Activated gamma-delta T cell (primary cell): ENCODE data around the gene UCP3.

Experiments used
- DNase-seq: peaks from one replicate; lab custom pipeline; 2025; lab: John Stamatoyannopoulos, UW

UCP3 gene

DNA sequence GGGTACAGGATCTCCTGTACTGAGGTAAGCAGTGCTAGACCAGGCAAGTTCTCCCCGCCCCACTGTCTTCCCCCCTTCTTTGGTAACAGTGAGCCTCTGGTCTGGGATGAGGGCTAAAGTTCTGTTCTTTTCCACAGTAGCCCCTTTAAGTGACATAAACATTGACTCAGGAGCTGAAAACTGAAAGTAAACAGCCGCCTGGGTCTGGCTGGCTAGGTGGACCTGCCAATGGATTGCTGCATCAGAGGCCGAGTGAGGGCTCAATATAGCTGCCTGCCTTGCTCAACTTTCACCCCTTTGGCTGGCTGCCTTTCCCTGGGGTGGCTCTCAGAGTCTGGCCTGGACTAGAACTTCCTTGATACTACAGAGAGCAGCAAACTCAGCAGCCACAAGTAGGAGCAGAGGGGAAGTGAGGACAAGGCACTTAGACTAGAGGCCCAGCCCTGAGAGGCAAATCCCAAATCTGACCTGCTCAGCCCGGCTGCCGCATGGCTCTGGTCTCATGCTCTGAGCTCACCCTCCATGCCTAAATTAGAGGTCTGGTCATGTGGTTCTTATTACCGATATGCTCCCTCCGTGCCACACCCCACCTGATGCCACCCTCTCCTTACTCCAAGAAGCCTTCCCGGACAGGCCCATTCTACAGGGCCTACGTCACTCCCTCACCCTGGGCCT, 9.6 kb upstream of the UCP3 start:
- DNase-seq = no peak

DNA sequence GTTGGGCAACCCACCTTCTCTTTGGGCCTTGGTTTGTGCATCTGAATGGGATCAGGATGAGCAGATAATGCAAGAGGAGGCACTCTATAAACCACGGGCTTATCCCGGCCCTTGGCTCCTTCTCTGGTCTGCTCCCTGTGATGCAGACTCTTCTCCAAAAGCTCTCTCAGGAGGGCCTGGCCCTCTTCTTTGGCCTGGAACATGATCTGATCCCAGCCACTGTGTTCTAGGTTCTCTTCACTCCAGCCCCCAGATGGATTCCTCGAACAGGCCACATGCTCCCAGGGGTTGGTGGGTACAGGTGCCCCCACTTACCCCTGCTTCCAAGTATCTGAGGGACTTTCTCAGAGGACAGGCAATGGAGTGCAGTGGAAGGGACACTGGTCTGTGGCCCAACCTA, 8.7 kb upstream of the UCP3 start:
- no peak for DNase-seq

DNA sequence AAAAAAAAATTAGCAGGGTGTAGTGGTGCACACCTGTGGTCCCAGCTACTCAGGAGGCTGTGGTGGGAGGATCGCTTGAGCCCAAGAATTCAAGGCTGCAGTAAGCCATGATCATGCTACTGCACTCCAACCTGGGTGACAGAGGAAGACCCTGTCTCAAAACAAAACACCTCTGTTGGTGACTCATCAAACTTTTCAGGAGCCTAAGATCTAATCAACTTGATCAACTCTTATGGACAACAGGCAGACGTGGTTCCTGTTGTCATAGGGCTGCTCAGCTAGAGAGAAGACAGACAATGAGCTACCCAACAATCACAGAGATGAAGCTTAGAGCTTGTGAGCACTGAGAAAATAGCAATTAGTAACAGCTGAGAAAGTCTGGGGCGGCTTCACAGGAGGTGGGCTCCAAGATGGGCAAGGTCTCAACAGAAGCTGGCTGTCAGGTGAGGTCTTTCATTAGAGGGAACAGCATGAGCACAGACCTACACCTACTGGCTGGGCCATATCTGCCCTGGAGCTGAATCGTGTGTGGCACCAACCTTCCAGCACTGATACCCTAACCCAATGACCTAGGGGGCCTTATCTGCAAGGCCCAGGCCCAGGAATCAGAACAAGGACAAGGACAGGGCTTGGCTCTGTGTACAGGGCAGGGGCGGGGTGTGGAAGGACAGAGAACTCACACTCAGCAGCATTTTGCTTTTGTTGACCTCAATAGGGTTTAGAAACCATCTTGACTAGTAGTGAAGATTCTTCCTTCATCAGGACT, 7.2 kb upstream of the UCP3 start:
- DNase-seq = no peak

DNA sequence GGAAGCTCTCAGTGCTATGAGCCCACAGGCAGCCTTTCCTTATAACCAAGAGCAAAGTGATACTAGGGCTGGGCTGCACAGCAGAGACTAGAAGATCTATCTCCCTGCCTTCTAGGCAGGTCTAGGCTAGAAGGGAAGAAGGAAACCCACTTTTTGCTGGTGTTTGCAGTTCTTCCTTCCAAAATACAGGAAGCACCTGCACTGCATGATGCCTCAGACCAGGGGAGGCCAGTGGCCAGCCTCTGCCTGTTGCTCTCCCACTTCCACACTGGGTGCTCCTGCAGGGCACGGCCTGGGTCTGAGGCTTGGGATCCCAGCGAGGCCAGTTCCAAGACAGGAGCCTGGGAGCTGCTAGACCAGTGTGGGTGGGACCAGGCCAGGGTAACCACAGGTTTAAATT, 6.0 kb upstream of the UCP3 start:
- no peak for DNase-seq

DNA sequence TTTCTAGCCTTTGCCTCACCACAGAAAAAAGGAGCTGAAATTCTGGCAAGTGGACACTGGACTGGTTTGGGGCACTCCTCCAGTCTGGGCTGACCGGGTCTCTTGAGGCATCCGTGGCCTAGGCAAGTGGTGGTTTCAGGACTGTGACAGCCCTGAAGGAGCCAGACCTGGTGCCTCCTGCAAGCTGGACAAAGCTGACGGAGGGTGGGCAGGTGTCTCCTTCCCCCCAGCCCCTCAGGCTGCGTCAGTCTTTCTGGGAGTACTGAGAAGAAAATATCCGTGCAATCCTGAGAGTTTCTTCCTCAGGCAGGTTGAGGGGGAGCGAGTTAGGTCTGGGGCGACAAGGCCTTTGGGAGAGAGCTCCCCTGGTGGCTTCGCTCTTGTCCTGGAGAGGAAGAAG, 4.3 kb upstream of the UCP3 start:
- DNase-seq = no peak

- DNase-seq = no peak
Observed at GRCh38 chr11:74012074-74012809, 3.4 kb upstream of the UCP3 start.

DNA sequence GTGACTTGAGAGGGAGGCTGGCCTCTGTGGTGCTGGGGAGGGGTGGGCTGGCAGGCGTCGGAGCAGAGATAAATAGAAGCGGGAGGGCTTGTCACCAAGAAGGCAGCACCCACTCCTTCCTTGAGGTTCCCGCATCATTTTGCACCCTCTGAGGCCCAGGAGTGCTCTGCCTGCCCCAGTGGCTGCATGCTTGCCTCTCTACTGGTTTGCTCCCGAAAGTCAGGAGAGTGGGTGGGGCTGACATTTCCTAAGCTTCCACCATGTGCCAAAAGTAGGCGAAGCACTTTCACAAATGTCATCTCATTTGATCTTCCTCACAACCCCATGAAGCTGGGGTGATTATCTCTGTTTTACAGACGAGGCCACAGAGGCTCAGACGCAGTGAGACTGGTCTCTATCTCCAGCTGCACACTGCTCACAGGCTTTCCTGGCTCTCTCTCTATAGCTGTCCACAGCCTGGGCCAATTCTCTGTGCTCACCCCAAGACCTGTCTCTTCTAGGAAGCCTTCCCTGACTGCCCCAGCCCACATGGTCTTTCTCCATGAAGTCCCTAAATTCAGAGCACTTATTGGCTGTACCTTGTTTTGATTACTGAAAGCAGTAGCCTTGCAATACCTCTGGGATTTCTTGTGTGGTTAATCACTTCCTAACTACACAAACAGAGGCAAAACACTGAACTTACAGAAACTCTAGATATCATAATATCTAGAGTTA, 2.6 kb upstream of the UCP3 start:
- DNase-seq = no peak

GRCh38 chr11:74010306-74011300, 1.7 kb upstream of the UCP3 start:
- no peak for DNase-seq

- no peak for DNase-seq
Observed at GRCh38 chr11:74009675-74010305, 905 bp upstream of the UCP3 start.

DNA sequence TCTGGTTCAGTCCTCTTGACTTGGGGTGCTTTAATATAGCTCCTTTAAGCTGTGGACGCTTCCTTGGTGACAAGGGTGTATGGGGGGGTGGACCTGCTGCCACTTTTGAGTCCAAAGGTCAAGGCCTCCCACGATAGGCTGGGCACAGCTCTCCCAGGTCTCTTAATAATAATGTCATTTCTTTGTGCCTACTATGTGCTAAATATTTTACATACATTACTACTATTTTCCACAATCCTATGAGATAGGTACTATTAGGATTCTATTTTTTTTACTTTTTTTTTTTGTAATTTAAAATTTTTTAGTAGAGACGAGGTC, 304 bp upstream of the UCP3 start:
- DNase-seq = no peak

DNA sequence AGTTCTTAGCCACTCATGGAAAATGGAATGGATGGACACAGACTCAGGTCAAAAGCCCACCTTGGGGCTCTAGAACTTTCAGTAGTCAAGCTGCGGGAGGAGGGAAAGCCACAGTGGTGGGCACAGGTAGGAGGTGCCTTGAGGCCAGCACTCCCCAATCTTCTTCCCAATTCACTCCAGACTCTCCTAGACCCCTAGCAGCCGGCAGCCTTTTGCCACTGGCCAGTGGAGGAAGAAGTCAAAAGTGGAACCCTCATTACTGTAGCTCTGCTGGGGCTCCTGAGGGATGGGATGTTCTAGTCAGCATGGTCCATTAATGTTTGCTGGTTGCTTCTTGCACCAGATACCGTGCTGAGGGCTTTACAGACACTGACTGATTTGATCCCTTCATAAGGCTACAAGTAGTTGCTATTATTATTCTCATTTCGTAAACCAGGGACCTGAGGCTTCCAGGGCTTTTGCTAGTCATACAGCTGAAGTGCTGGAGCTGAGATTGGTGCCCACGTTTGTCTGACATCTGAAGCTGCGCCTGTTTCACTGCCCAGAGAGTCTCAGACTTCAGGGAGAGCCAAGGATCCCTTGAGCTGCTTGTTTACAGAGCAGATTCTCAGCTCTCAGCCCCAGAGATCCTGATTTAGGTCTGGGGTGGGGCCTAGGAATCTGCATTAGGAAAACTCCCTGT, 1.1 kb downstream of the UCP3 start:
- no peak for DNase-seq

DNA sequence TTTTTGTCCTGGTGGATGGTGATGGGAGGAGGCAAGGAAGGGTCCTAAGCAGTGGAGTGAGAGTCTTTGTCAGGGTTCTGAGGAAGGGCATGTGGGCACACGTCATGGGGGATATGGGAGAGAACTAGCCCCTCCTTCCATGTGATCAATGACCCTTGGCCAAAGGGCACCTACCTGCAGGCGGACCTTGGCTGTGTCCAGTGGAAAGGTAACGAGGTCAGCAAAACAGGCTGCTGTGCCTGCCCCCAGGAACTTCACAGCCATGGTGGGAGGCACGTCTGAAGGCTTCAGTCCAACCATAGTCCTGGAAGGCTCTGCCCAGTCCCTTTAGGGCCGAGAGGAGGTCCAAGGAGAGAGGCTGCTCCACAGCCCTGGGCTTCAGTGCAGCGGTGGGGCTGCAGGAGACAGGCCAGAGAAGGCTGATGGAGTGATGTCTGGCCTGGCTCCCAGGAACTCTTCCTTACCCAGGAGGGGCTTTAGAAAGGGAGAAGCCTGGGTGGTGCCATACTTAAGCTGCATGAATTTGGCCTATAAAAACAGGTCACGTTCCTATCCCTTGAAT, 2.1 kb downstream of the UCP3 start:
- DNase-seq = no peak

DNA sequence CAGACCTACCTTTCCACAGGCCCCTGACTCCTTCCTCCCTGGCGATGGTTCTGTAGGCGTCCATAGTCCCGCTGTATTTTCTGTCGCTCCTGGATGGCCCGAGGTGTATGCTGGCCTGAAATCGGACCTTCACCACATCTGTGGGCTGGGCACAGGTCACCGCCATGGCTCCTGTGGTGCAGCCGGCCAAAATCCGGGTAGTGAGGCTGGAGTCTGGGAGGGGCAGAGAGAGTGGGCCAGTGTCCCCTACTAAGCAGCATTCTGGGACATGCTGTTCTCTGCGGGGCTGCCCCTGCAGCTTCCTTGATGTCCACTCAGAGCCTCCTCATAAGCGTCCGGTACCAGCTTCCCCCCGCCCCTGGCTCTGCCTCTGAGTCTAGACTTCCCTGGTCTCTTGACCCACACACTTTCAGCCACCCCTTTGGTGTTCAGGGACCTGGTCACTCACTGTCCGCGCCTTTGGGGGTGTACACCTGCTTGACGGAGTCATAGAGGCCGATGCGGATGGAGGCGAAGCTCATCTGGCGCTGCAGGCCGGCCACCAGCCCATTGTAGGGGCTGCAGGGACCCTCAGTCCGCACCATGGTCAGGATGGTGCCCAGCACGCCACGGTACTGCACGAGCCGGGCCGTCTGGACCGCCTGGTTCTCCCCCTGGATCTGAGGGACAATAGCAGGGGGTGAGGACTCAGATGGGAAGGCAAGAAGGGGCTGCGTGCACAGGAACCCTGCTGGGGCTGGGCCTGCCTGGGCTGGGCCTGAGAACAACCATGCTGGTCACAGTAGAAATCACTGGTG, 3.0 kb downstream of the UCP3 start:
- no peak for DNase-seq

DNA sequence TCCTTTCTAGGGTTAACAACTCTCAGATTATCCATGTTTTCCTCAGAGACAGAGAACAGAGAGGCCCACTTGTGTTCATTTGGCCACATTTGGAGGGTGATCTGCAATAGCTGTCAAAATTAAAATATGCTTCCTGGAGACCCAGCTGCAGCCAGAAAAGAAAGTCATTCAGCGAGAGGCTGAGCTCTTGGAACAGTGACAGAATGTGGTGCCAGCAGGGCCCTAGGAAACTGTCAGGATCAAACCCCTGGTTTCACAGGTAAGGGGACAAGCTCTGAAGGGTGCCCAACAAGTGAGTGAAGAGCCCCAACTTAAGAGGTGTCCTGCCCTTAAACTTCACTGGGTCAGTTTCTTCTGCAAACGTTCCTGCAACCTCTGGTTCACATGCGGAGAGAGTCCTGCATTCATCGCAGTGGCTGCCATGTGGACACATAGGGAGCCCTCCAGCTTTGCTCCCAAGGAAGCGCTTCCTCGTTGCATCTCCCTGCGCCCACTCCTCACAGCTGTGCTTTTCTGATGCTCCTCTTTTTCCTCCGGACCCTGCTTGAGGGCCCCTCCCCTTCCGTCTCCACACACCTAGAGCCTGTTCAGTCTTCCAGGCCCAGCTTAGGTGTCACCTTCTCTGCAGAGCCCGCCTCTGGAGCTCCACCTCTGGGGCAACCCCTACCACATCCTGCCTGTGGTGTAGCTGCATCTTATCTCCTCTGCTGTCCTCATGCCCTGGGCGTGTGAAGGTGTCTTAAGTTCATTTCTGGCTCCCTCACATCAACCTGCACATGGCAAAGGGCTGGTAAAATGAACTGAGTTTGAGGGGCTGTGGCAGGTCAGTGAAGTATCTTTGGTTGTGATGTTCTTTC, 3.9 kb downstream of the UCP3 start:
- DNase-seq = no peak

GRCh38 chr11:74004046-74004695, 4.7 kb downstream of the UCP3 start:
- no peak for DNase-seq

DNA sequence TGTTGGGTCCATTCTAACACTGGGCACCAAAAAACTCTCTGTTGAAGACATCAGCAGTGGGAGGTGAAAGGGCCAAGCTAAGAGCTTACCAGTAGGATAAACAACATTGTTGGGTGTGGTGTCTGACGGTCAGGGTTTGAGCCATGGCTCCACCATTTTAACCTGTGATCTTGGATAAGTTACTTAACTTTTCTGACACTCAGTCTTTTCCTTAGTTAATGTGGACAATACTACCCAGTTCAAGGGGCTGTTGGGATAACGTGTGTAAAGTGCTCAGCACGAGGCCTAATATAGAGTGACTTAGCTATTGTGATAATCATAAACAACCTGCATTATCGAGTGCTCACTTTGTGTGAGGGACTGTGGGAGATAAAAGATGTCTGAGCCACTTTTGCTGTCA, 6.1 kb downstream of the UCP3 start:
- DNase-seq = no peak

DNA sequence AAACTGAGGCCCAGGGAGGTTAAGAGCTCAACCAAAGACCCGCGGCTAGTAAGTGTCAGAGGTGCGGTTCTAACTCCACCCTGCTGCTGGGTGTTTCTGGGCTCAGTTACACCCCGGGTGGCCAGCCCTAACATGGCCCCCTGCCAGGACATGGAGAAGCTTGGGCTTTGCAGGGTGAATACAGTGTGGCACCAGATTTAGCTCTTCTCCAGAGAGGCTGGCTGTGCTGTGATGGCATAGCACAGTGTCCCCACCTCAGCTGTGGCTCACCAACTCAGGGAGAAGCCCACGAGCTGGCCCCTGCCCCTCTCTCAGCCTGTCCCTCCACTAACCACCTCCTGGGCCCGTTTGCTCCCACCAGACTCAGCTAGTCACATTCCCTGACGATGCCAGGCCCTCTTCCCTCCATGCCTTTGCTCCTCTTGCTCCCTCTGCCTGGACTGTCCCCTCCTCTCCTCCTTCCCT, 7.0 kb downstream of the UCP3 start:
- no peak for DNase-seq
